Measurements from ENCODE around the gene PRKCZ.

PRKCZ gene

DNA sequence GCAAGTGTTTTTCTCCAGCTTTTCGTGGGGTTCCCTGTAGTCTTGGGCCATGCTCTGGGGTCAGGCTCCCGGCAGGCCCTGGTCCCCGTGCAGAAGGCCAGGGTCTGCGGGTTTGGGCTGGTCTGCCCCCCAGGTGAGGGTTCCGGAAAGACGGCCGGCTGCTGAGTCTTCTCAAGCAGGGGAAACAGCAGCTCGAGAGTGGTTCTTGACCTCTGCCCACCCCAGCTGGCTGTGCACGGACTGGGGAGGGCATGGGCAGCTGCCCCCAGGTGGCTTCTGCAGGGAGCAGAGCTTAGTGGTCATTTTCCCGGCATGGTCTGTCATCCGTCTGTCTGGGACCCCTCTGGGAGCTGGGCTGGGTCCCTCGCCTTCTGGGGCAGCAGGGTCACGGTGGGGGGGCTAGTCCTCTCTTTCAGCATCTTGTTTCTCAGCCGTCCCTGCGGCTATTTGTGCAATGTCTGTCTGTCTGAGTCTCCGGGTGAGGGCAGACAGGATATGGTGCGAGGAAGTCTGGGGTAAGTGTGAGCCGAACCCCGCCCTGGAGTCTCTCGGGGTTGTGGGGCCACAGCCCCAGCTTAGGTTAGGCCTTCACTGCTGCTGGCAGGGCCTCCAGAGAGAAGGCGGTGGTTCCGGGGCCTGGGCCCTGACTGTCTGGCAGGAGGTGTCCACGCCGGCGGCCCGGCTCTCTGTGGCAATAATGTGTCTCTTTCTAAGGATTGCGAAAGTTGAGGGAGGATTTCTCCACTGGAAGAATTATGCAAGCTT is 184.0 kb downstream of the PRKCZ start:
- no peak for DNase-seq

GRCh38 chr1:2234762-2235113 is 184.5 kb downstream of the PRKCZ start:
- DNase-seq = no peak

Measured in NCI-H774 (cell line).